Measurements from ENCODE around the gene HPCAL1.

The HPCAL1 gene

GRCh38 chr2:10273215-10274175, 29.2 kb upstream of the HPCAL1 start:
- in situ Hi-C loops (cut with HindIII; ENCODE audit: low pct_ligation_motif_present, low sequenced_read_pairs): no loop called here
- Histone ChIP-seq H3K27me3 (replicated peaks) (no peaks in the 10 kb centered on the region), H3K36me3 (replicated peaks) (no peaks in the 10 kb centered on the region), H3K27ac (no peak overlapping the region), H3K4me3 (ENCODE audit: low read depth, low read length) (no peak overlapping the region)
- DNase-seq: no peak
- TF ChIP-seq CTCF (IDR thresholded peaks at IDR 0.05; ENCODE audit: low read depth, low read length, missing control alignments): no peak

- Histone ChIP-seq H3K27me3 (replicated peaks) (no peaks in the 10 kb centered on the region), H3K27ac (no peak overlapping the region), H3K4me3 (ENCODE audit: low read depth, low read length) (no peak overlapping the region), H3K36me3 (replicated peaks) (no peaks in the 10 kb centered on the region)
- no peak for TF ChIP-seq CTCF (IDR thresholded peaks at IDR 0.05; ENCODE audit: low read depth, low read length, missing control alignments)
- in situ Hi-C loops (cut with HindIII; ENCODE audit: low pct_ligation_motif_present, low sequenced_read_pairs): no loop called here
- no peak for DNase-seq
Observed at GRCh38 chr2:10274376-10274775, 28.3 kb upstream of the HPCAL1 start.

- H3K4me3 ChIP-seq (ENCODE audit: low read depth, low read length): no peak overlapping the region
- H3K36me3 ChIP-seq (replicated peaks): no peaks in the 10 kb centered on the region
- DNase-seq: no peak
- H3K27me3 ChIP-seq (replicated peaks): no peaks in the 10 kb centered on the region
- H3K27ac ChIP-seq: no peak overlapping the region
- TF ChIP-seq CTCF (IDR thresholded peaks at IDR 0.05; ENCODE audit: low read depth, low read length, missing control alignments): no peak
- in situ Hi-C loops (cut with HindIII; ENCODE audit: low pct_ligation_motif_present, low sequenced_read_pairs): no loop called here
Observed at GRCh38 chr2:10274983-10275802, 27.5 kb upstream of the HPCAL1 start.

GRCh38 chr2:10276481-10277292, 26.0 kb upstream of the HPCAL1 start:
- in situ Hi-C loops (cut with HindIII; ENCODE audit: low pct_ligation_motif_present, low sequenced_read_pairs): no loop called here
- TF ChIP-seq CTCF (IDR thresholded peaks at IDR 0.05; ENCODE audit: low read depth, low read length, missing control alignments): no peak

GRCh38 chr2:10277293-10278028, 25.2 kb upstream of the HPCAL1 start:
- TF ChIP-seq CTCF (IDR thresholded peaks at IDR 0.05; ENCODE audit: low read depth, low read length, missing control alignments): no peak
- in situ Hi-C loops (cut with HindIII; ENCODE audit: low pct_ligation_motif_present, low sequenced_read_pairs): no loop called here
- no peak overlapping the region for H3K27ac ChIP-seq

More at GRCh38 chr2:10276481-10277292, 26.0 kb upstream of the HPCAL1 start:
- H3K36me3 ChIP-seq (replicated peaks): no peaks in the 10 kb centered on the region
- H3K27me3 ChIP-seq (replicated peaks): no peaks in the 10 kb centered on the region
- no peak for DNase-seq
- H3K27ac ChIP-seq: no peak overlapping the region
- H3K4me3 ChIP-seq (ENCODE audit: low read depth, low read length): no peak overlapping the region

More at GRCh38 chr2:10277293-10278028, 25.2 kb upstream of the HPCAL1 start:
- no peak for DNase-seq
- H3K4me3 ChIP-seq (ENCODE audit: low read depth, low read length): no peak overlapping the region
- no peaks in the 10 kb centered on the region for H3K27me3 ChIP-seq (replicated peaks)
- H3K36me3 ChIP-seq (replicated peaks): no peaks in the 10 kb centered on the region

All from brain microvascular endothelial cell (primary cell).